ENCODE measurements around the gene UNC13C. TPM values are rescaled to one million over a fixed set of nuclear protein-coding genes. Genes with fewer than 3 reads are reported as not detected.

UNC13C gene
- total and polyA plus RNA-seq, 2 donors (not counting 3 experiments of a cell fraction or from before 2014, with no cell fraction given), result not detected

DNA sequence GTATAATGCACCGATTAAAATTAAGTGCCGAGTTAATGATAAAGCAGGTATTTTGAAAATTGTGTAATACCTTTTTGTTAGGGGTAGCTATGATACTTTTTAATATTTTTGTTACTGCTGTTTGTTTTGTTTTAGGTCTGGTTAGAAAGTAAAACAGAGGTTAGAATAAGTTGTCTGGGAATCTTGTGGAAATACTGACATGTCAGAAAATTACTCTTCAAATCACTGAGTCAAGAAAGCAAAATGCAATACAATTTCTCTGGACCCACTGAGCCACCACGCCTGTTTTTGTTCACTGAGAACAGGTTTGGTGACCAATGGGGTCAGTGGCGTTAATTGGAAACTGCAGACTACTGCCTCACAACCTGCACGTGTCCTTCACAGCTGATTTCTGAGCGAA, 601.6 kb downstream of the UNC13C start:
- no peaks in the 10 kb centered on the region for H3K79me2 ChIP-seq (ENCODE audit: control insufficient read depth, insufficient read depth, low read length)
- FAIRE-seq, result no peak
- H3K4me3 ChIP-seq (replicated peaks in 1 of 3; ENCODE audit: insufficient read depth in 1 of 3, low read depth in 1 of 3, low read length in 3 of 3), result no peak overlapping the region
- H3K27me3 ChIP-seq (ENCODE audit: control insufficient read depth in 2 of 2, insufficient read depth in 2 of 2, low read length in 2 of 2), result no peaks in the 10 kb centered on the region
- no peak overlapping the region for H3K4me2 ChIP-seq (ENCODE audit: insufficient read depth, low read length)
- BruUV-seq (replicated peaks), result no TSS peak
- H3K4me1 ChIP-seq (ENCODE audit: control insufficient read depth, extremely low read depth, insufficient read depth, low read length), result no peaks in the 10 kb centered on the region
- H3K9ac ChIP-seq (replicated peaks; ENCODE audit: extremely low read depth, insufficient read depth, low read length), result no peak overlapping the region
- dilution Hi-C loops (cut with MboI; ENCODE audit: extremely low pct_ligation_motif_present, low sequenced_read_pairs) (no loop called here), intact Hi-C loops (cut with micrococcal nuclease) (no loop called here)
- H3K27ac ChIP-seq (ENCODE audit: insufficient read depth, low read depth, low read length), result no peak overlapping the region
- H3K9me1 ChIP-seq (replicated peaks; ENCODE audit: control insufficient read depth, extremely low read depth, insufficient read depth, low read length), result no peaks in the 10 kb centered on the region
- ChIA-PET CTCF (no interaction called here), POLR2A (no interaction called here)
- no peak overlapping the region for H2AFZ ChIP-seq (ENCODE audit: low read depth, low read length)
- TF ChIP-seq POLR2A (IDR thresholded peaks at IDR 0.05; ENCODE audit: low read depth, low read length), result no peak
- TF ChIP-seq FOS (IDR thresholded peaks at IDR 0.05; ENCODE audit: borderline replicate concordance, insufficient read depth, low read length), result no peak
- no peaks in the 10 kb centered on the region for H3K36me3 ChIP-seq (ENCODE audit: control insufficient read depth in 2 of 2, extremely low read depth in 1 of 2, insufficient read depth in 2 of 2, low read length in 2 of 2)
- DNase-seq (ENCODE audit: low read depth, low spot score), result no peak
- no peaks in the 10 kb centered on the region for H4K20me1 ChIP-seq (replicated peaks; ENCODE audit: control insufficient read depth, extremely low read depth, insufficient read depth, low read length)
- no peaks in the 10 kb centered on the region for H3K9me3 ChIP-seq (replicated peaks; ENCODE audit: control insufficient read depth, insufficient read depth, low read length)

- no peaks in the 10 kb centered on the region for H3K4me1 ChIP-seq (ENCODE audit: control insufficient read depth, extremely low read depth, insufficient read depth, low read length)
- no peaks in the 10 kb centered on the region for H3K9me3 ChIP-seq (replicated peaks; ENCODE audit: control insufficient read depth, insufficient read depth, low read length)
- POLR2A ChIA-PET, result no interaction called here
- BruUV-seq (replicated peaks), result no TSS peak
- no peak overlapping the region for H3K9ac ChIP-seq (replicated peaks; ENCODE audit: extremely low read depth, insufficient read depth, low read length)
- intact Hi-C loops (cut with micrococcal nuclease), result no loop called here
- no peak overlapping the region for H3K4me3 ChIP-seq (replicated peaks in 1 of 3; ENCODE audit: insufficient read depth in 1 of 3, low read depth in 1 of 3, low read length in 3 of 3)
- no peak for DNase-seq (ENCODE audit: low read depth, low spot score)
- no peak overlapping the region for H2AFZ ChIP-seq (ENCODE audit: low read depth, low read length)
- no peaks in the 10 kb centered on the region for H3K36me3 ChIP-seq (ENCODE audit: control insufficient read depth in 2 of 2, extremely low read depth in 1 of 2, insufficient read depth in 2 of 2, low read length in 2 of 2)
- FAIRE-seq, result no peak
- no peak overlapping the region for H3K4me2 ChIP-seq (ENCODE audit: insufficient read depth, low read length)
- CTCF ChIA-PET, result no interaction called here
- no peaks in the 10 kb centered on the region for H3K27me3 ChIP-seq (ENCODE audit: control insufficient read depth in 2 of 2, insufficient read depth in 2 of 2, low read length in 2 of 2)
- dilution Hi-C loops (cut with MboI; ENCODE audit: extremely low pct_ligation_motif_present, low sequenced_read_pairs), result no loop called here
- TF ChIP-seq, protein P1, sequence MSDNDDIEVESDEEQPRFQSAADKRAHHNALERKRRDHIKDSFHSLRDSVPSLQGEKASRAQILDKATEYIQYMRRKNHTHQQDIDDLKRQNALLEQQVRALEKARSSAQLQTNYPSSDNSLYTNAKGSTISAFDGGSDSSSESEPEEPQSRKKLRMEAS (IDR thresholded peaks at IDR 0.05; ENCODE audit: insufficient read depth, insufficient read length), result no peak
- TF ChIP-seq GATA2 (IDR thresholded peaks at IDR 0.05; ENCODE audit: insufficient read depth, insufficient read length, low read depth, low read length) (no peak), JUN (IDR thresholded peaks at IDR 0.05; ENCODE audit: borderline replicate concordance, insufficient read depth, insufficient read length, low read depth) (no peak), EZH2 (IDR thresholded peaks at IDR 0.05; ENCODE audit: borderline replicate concordance, low read depth, low read length, severe bottlenecking) (no peak), POLR2A (IDR thresholded peaks at IDR 0.05; ENCODE audit: low read depth, low read length) (no peak), POLR2AphosphoS5 (IDR thresholded peaks at IDR 0.05; ENCODE audit: insufficient read depth, low read depth, low read length) (no peak), MYC (IDR thresholded peaks at IDR 0.05; ENCODE audit: low read depth, low read length) (no peak)
- TF ChIP-seq, protein P2, sequence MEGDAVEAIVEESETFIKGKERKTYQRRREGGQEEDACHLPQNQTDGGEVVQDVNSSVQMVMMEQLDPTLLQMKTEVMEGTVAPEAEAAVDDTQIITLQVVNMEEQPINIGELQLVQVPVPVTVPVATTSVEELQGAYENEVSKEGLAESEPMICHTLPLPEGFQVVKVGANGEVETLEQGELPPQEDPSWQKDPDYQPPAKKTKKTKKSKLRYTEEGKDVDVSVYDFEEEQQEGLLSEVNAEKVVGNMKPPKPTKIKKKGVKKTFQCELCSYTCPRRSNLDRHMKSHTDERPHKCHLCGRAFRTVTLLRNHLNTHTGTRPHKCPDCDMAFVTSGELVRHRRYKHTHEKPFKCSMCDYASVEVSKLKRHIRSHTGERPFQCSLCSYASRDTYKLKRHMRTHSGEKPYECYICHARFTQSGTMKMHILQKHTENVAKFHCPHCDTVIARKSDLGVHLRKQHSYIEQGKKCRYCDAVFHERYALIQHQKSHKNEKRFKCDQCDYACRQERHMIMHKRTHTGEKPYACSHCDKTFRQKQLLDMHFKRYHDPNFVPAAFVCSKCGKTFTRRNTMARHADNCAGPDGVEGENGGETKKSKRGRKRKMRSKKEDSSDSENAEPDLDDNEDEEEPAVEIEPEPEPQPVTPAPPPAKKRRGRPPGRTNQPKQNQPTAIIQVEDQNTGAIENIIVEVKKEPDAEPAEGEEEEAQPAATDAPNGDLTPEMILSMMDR (IDR thresholded peaks at IDR 0.05; ENCODE audit: extremely low read depth in 1 of 2, insufficient read depth in 1 of 2, low read depth in 1 of 2, low read length in 2 of 2), result no peak
- H3K79me2 ChIP-seq (ENCODE audit: control insufficient read depth, insufficient read depth, low read length), result no peaks in the 10 kb centered on the region
- H3K27ac ChIP-seq (ENCODE audit: insufficient read depth, low read depth, low read length), result no peak overlapping the region
- no peaks in the 10 kb centered on the region for H3K9me1 ChIP-seq (replicated peaks; ENCODE audit: control insufficient read depth, extremely low read depth, insufficient read depth, low read length)
- H4K20me1 ChIP-seq (replicated peaks; ENCODE audit: control insufficient read depth, extremely low read depth, insufficient read depth, low read length), result no peaks in the 10 kb centered on the region
These were observed 602.4 kb downstream of the UNC13C start for GRCh38 chr15:54580643-54581042.

Data from endothelial cell of umbilical vein (primary cell).